ENCODE measurements around the gene ACTR2.

DNA sequence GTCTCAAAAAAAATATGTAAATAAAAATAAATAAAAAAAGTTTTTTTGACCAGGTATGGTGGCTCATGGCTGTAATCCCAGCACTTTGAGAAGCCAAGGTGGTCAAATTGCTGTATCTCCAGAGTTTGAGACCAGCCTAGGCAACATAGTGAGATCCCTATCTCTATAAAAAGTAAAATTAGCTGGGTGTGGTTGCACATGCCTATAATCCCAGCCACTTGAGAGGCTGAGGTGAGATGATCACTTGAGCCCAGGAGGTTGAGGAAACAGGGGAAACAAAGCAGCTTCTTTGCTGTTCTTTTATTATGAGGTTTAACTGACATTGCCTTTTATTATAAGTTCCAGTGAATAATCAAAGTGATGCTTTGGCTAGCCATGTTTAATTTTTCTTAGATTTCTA, 25.0 kb downstream of the ACTR2 start:
- TF ChIP-seq, protein P1, sequence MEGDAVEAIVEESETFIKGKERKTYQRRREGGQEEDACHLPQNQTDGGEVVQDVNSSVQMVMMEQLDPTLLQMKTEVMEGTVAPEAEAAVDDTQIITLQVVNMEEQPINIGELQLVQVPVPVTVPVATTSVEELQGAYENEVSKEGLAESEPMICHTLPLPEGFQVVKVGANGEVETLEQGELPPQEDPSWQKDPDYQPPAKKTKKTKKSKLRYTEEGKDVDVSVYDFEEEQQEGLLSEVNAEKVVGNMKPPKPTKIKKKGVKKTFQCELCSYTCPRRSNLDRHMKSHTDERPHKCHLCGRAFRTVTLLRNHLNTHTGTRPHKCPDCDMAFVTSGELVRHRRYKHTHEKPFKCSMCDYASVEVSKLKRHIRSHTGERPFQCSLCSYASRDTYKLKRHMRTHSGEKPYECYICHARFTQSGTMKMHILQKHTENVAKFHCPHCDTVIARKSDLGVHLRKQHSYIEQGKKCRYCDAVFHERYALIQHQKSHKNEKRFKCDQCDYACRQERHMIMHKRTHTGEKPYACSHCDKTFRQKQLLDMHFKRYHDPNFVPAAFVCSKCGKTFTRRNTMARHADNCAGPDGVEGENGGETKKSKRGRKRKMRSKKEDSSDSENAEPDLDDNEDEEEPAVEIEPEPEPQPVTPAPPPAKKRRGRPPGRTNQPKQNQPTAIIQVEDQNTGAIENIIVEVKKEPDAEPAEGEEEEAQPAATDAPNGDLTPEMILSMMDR (IDR thresholded peaks at IDR 0.05 in 4 of 5, conservative IDR thresholded peaks at IDR 0.05 in 1 of 5): no peak
- no peak for TF ChIP-seq POLR2A (IDR thresholded peaks at IDR 0.05)

Data from gastrocnemius medialis (tissue), 4 donors.